Activated CD8-positive, alpha-beta T cell treated with anti-CD3 and anti-CD28 coated beads for 36 hours (primary cell): ENCODE results near the gene ZBTB8B. TPM values are rescaled to one million over a fixed set of nuclear protein-coding genes. Genes with fewer than 3 reads are reported as not detected.

Experiments used
- ATAC-seq: fragments of 200-7000 bp; cut with Tn5 transposase; one replicate; pipeline ENCODE4 v1.10.0; 2021; ENCODE audit warnings: mild to moderate bottlenecking, moderate library complexity
- CTCF ChIA-PET: fragments of 350-600 bp; sonication (Branson Sonifier 250); formaldehyde crosslinking; loops from one replicate; lab custom pipeline; 2021; ENCODE audit warnings: antibody characterized with exemption; lab: Charles Lee
- POLR2A ChIA-PET: fragments of 350-600 bp; sonication (Branson Sonifier 250); formaldehyde crosslinking; loops from one replicate; lab custom pipeline; 2021; ENCODE audit warnings: antibody characterized with exemption; lab: Charles Lee
- DNase-seq: peaks from one replicate; pipeline ENCODE4 v3.0.0-alpha.2; 2020
- H3K27ac Mint-ChIP-seq: one replicate; pipeline ENCODE4 v1.8.0; 2021; ENCODE audit warnings: mild to moderate bottlenecking, mixed read lengths
- H3K27me3 Mint-ChIP-seq: one replicate; pipeline ENCODE4 v1.8.0; 2021; ENCODE audit warnings: mixed read lengths
- H3K36me3 Mint-ChIP-seq: one replicate; pipeline ENCODE4 v1.8.0; 2021; ENCODE audit warnings: low read depth, mixed read lengths
- H3K4me1 Mint-ChIP-seq: one replicate; pipeline ENCODE4 v1.8.0; 2021; ENCODE audit warnings: low read depth, mixed read lengths
- H3K4me3 Mint-ChIP-seq: one replicate; pipeline ENCODE4 v1.8.0; 2021; ENCODE audit warnings: mild to moderate bottlenecking, moderate library complexity, mixed read lengths
- H3K9me3 Mint-ChIP-seq: one replicate; pipeline ENCODE4 v1.8.0; 2021; ENCODE audit warnings: mixed read lengths
- intact Hi-C: fragments of 100-400 bp; cut with micrococcal nuclease; formaldehyde crosslinking; loops from one replicate; pipeline ENCODE4 v1.10.0; 2022
- total RNA-seq, 2 experiments: library from RNA; stranded (reverse); gene quantifications; one replicate each; pipeline ENCODE4 v1.2.3, GENCODE V29; 2021
- TF ChIP-seq, protein P1 (sequence below): fragments of 200-600 bp; IDR thresholded peaks from one replicate; pipeline ENCODE4 v1.8.0; 2022; ENCODE audit warnings: antibody characterized with exemption, mild to moderate bottlenecking

The ZBTB8B gene
- total RNA-seq, 2 experiments from 2014 or later, result not detected

DNA sequence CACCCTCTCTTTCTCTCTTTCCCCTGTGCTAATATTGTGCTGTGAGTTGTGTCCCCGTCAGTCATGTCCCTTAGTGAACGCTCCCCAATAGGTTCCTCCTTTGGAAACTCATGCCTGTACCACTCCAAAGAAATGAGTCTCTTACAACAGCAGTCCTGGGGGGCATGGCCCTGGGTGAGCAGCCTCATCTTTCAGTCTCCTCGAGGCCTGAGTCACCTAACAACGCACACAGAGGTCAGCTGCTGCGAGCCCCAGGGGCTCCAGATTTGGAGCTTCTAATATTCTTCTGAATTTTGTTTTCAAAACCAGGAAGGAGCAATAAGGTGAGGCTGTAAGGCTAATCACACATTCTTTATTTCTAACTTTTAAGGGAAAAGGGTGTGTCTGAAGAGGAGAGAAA, 43.9 kb downstream of the ZBTB8B start:
- DNase-seq (no peak), ATAC-seq (no peak)
- CTCF ChIA-PET, result interaction anchor here (1.0 to 1.6 kb wide), 2 partner anchors 10 to 12 kb away, joined by 3 to 7 read pairs; no protein-coding TSS in a partner anchor
- Mint-ChIP-seq H3K27me3 (peaks cover 14% of the 10 kb centered on the region), H3K4me3 (no peak overlapping the region), H3K9me3 (no peaks in the 10 kb centered on the region), H3K36me3 (no peaks in the 10 kb centered on the region), H3K27ac (no peak overlapping the region), H3K4me1 (no peaks in the 10 kb centered on the region)
- intact Hi-C loops, result no loop called here
- TF ChIP-seq, protein P1, sequence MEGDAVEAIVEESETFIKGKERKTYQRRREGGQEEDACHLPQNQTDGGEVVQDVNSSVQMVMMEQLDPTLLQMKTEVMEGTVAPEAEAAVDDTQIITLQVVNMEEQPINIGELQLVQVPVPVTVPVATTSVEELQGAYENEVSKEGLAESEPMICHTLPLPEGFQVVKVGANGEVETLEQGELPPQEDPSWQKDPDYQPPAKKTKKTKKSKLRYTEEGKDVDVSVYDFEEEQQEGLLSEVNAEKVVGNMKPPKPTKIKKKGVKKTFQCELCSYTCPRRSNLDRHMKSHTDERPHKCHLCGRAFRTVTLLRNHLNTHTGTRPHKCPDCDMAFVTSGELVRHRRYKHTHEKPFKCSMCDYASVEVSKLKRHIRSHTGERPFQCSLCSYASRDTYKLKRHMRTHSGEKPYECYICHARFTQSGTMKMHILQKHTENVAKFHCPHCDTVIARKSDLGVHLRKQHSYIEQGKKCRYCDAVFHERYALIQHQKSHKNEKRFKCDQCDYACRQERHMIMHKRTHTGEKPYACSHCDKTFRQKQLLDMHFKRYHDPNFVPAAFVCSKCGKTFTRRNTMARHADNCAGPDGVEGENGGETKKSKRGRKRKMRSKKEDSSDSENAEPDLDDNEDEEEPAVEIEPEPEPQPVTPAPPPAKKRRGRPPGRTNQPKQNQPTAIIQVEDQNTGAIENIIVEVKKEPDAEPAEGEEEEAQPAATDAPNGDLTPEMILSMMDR, result no peak
- POLR2A ChIA-PET, result no interaction called here

DNA sequence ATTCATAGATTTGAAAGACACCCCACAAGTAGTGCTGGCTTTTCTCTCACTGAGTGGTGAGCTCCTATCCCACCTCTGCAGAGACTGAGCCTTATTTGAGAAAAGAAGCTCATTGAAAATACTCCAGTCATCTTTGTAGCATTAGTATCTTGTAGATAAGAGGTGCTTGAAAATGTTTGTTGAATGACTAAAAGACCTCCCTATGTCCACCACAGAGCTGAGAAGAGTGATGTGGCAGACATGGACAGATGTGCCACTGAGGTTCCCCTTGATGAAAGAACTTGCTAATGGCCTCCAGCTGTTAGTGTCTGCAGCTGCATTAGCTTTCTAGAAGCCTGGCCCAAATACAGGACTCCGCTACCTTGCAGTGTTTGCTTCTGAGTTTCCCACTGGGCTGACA, 45.1 kb downstream of the ZBTB8B start:
- Mint-ChIP-seq H3K36me3 (no peaks in the 10 kb centered on the region), H3K4me1 (no peaks in the 10 kb centered on the region), H3K9me3 (no peaks in the 10 kb centered on the region), H3K27ac (no peak overlapping the region), H3K4me3 (no peak overlapping the region), H3K27me3 (peaks cover 11% of the 10 kb centered on the region)
- DNase-seq (no peak), ATAC-seq (no peak)
- intact Hi-C loops, result no loop called here
- CTCF ChIA-PET, result interaction anchor here (0.7 to 1.6 kb wide), 2 partner anchors 10 to 427 kb away, joined by 3 to 7 read pairs; no protein-coding TSS in a partner anchor
- TF ChIP-seq, protein P1, result no peak
- POLR2A ChIA-PET, result interaction anchor here (0.6 kb wide), 1 partner anchor 618 kb away, joined by 3 read pairs; no protein-coding TSS in a partner anchor

Other genes with a start within 250 kb of the ZBTB8B start
- 1 to 10 TPM; 6.9 to 7.7 TPM for gene TMEM234, start 242.7 kb upstream of the ZBTB8B start, total RNA-seq
- 100 to 1,000 TPM; 328 to 335 TPM for gene EIF3I, start 242.7 kb upstream of the ZBTB8B start, total RNA-seq
- under 1 TPM; 0.38 to 0.89 TPM for gene FAM167B, start 217.8 kb upstream of the ZBTB8B start, total RNA-seq
- 100 to 1,000 TPM; 289 to 292 TPM for gene LCK, start 213.8 kb upstream of the ZBTB8B start, total RNA-seq
- 100 to 1,000 TPM; 126 to 127 TPM for gene HDAC1, start 173.0 kb upstream of the ZBTB8B start, total RNA-seq
- gene MARCKSL1, start 128.8 kb upstream of the ZBTB8B start, total RNA-seq, result 10 to 100 TPM; 31.2 to 33.5 TPM
- gene FAM229A, start 102.6 kb upstream of the ZBTB8B start, total RNA-seq, result 1 to 10 TPM; 4.6 to 5.5 TPM
- gene TSSK3, start 102.5 kb upstream of the ZBTB8B start, total RNA-seq, result under 1 TPM; 0.85 to 0.90 TPM
- 10 to 100 TPM; 30.6 to 33.3 TPM for gene BSDC1, start 70.6 kb upstream of the ZBTB8B start, total RNA-seq
- under 1 TPM in 1 of 2 experiments, not detected in 1; 0.16 TPM for gene ZBTB8A, start 74.4 kb downstream of the ZBTB8B start, total RNA-seq
- gene ZBTB8OS, start 185.5 kb downstream of the ZBTB8B start, total RNA-seq, result 10 to 100 TPM; 53.4 to 57.6 TPM
- 100 to 1,000 TPM; 308 to 318 TPM for gene RBBP4, start 186.1 kb downstream of the ZBTB8B start, total RNA-seq
- not detected for gene SYNC, start 237.7 kb downstream of the ZBTB8B start, total RNA-seq